ENCODE results near the gene FOXL2NB. TPM values are rescaled to one million over a fixed set of nuclear protein-coding genes. Genes with fewer than 3 reads are reported as not detected.

FOXL2NB gene
- total RNA-seq, 1 donor from 2014 or later, result not detected

DNA sequence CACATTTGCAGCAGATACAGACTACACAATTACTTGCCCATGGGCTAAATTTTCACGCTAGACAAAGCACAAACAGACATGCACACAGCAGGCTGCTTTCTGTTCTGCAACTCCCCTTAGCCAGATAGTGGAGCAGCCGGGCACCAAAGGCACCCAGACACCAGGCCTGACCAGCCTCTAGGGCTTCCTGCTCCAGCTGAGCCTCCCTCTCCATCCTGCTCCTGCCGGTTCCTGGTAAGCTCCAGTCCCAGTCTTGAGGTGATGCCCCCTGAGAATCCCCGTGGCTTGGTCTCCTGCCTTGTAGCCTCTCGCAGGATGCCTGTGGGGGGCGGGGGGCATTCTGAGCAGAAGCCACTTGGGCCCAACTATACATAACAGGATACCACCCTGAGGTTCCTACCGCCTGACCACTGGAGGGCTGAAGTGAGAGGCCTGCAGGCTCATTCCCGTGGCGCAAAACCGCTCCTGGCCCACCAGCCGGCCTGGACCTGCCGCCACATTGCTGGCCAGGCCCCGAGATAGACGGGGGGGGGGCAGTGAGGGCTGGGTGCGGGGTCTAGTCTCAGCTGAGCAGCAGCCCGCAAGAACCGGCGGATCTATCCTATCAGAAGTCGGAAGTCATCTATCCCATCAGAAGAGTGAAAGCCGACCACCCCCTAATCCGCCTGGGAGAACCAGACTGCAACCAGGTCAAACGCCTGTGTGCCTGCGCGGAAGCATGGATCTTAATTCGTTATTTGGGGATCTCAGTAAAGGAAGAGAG lies 4.0 kb upstream of the FOXL2NB start:
- no peaks in the 10 kb centered on the region for H3K9me3 Mint-ChIP-seq
- H3K36me3 Mint-ChIP-seq (ENCODE audit: low read depth), result no peaks in the 10 kb centered on the region
- TF ChIP-seq CTCF (IDR thresholded peaks at IDR 0.05), result no peak
- peaks cover 72% of the 10 kb centered on the region for H3K27me3 Mint-ChIP-seq
- ChIA-PET CTCF (no interaction called here), POLR2A (no interaction called here)
- ATAC-seq (ENCODE audit: low read depth), result no peak
- no peak for DNase-seq
- intact Hi-C loops (cut with micrococcal nuclease), result no loop called here
- no peak overlapping the region for H3K27ac Mint-ChIP-seq
- H3K4me1 Mint-ChIP-seq, result peaks cover 44% of the 10 kb centered on the region
- no peak overlapping the region for H3K4me3 Mint-ChIP-seq

GRCh38 chr3:138943724-138944653 lies 3.0 kb upstream of the FOXL2NB start:
- intact Hi-C loops (cut with micrococcal nuclease), result no loop called here
- Mint-ChIP-seq H3K36me3 (ENCODE audit: low read depth) (no peaks in the 10 kb centered on the region), H3K4me1 (peaks cover 38% of the 10 kb centered on the region), H3K27me3 (peaks cover 75% of the 10 kb centered on the region), H3K9me3 (no peaks in the 10 kb centered on the region), H3K27ac (peak overlapping the region; percentile 12), H3K4me3 (peak overlapping the region; percentile 82)
- ChIA-PET CTCF (interaction anchor here (1.6 kb wide), 1 partner anchor 8 kb away, joined by 7 read pairs; no protein-coding TSS in a partner anchor), POLR2A (no interaction called here)
- TF ChIP-seq CTCF (IDR thresholded peaks at IDR 0.05), result no peak
- DNase-seq (no peak), ATAC-seq (ENCODE audit: low read depth) (no peak)

GRCh38 chr3:138944654-138944928 lies 2.4 kb upstream of the FOXL2NB start:
- Mint-ChIP-seq H3K27ac (no peak overlapping the region), H3K4me1 (peaks cover 36% of the 10 kb centered on the region), H3K36me3 (ENCODE audit: low read depth) (no peaks in the 10 kb centered on the region), H3K9me3 (no peaks in the 10 kb centered on the region), H3K27me3 (peaks cover 74% of the 10 kb centered on the region), H3K4me3 (peak overlapping the region; percentile 82)
- no peak for TF ChIP-seq CTCF (IDR thresholded peaks at IDR 0.05)
- intact Hi-C loops (cut with micrococcal nuclease), result no loop called here
- CTCF ChIA-PET, result interaction anchor here (1.6 to 2.1 kb wide), 2 partner anchors 8 to 29 kb away, joined by 7 read pairs; no protein-coding TSS in a partner anchor
- DNase-seq, result no peak
- POLR2A ChIA-PET, result no interaction called here
- no peak for ATAC-seq (ENCODE audit: low read depth)

GRCh38 chr3:138944929-138945708 lies 1.9 kb upstream of the FOXL2NB start:
- DNase-seq, result peak; percentile 31

More at GRCh38 chr3:138944929-138945708, 1.9 kb upstream of the FOXL2NB start:
- Mint-ChIP-seq H3K36me3 (ENCODE audit: low read depth) (no peaks in the 10 kb centered on the region), H3K9me3 (no peaks in the 10 kb centered on the region), H3K27ac (peak overlapping the region; percentile 56), H3K27me3 (peaks cover 72% of the 10 kb centered on the region), H3K4me3 (peak overlapping the region; percentile 82), H3K4me1 (peaks cover 35% of the 10 kb centered on the region)
- ChIA-PET CTCF (interaction anchor here (1.6 to 2.1 kb wide), 2 partner anchors 9 to 29 kb away, joined by 7 read pairs; no protein-coding TSS in a partner anchor), POLR2A (no interaction called here)
- ATAC-seq (ENCODE audit: low read depth), result no peak
- TF ChIP-seq CTCF (IDR thresholded peaks at IDR 0.05), result no peak
- intact Hi-C loops (cut with micrococcal nuclease), result loop anchor here (1.0 kb wide), 1 partner anchor 9 kb away; no protein-coding TSS in a partner anchor

Measured in activated B cell treated with CpG ODN at 0.5 μM for 24 hours (primary cell).